Measurements from ENCODE around the gene CASKIN1. TPM values are rescaled to one million over a fixed set of nuclear protein-coding genes. Genes with fewer than 3 reads are reported as not detected.

The CASKIN1 gene
- total and polyA plus RNA-seq, 2 of the 8 experiments (the other 6 are each of a cell fraction or from before 2014, with no cell fraction given): 1.2 to 6.4 TPM

- no peak overlapping the region for H2BK5ac ChIP-seq (ENCODE audit: low read depth, low read length)
- H3K14ac ChIP-seq (ENCODE audit: insufficient read length): no peak overlapping the region
- no peak overlapping the region for H3K4me3 ChIP-seq (ENCODE audit: extremely low read depth in 1 of 4, insufficient read depth in 2 of 4, low read depth in 3 of 4, low read length in 4 of 4)
- DNase-seq (ENCODE audit: low read depth in 1 of 2, low spot score in 2 of 2) (no peak), FAIRE-seq (no peak)
- no peak overlapping the region for H4K91ac ChIP-seq (replicated peaks; ENCODE audit: insufficient read length, low read length)
- CTCF ChIA-PET (ENCODE audit: partially characterized antibody): interaction anchor here (2.5 kb wide), 1 partner anchor 36 kb away, joined by 7 read pairs; no protein-coding TSS in a partner anchor
- no peak overlapping the region for H3K23ac ChIP-seq (ENCODE audit: insufficient read length)
- no peak overlapping the region for H2BK12ac ChIP-seq (ENCODE audit: low read depth, low read length)
- TF ChIP-seq E2F6 (IDR thresholded peaks at IDR 0.05): no peak
- no peak for TF ChIP-seq TAF1 (IDR thresholded peaks at IDR 0.05; ENCODE audit: low read depth, low read length)
- TF ChIP-seq SIRT6 (IDR thresholded peaks at IDR 0.05; ENCODE audit: low read length): no peak
- no peak for TF ChIP-seq RFX5 (IDR thresholded peaks at IDR 0.05; ENCODE audit: borderline replicate concordance, low read depth, low read length)
- TF ChIP-seq CHD1 (IDR thresholded peaks at IDR 0.05; ENCODE audit: low read depth, low read length): no peak
- TF ChIP-seq MAFK (IDR thresholded peaks at IDR 0.05; ENCODE audit: low read depth, low read length): no peak
- no peak for TF ChIP-seq CTBP2 (IDR thresholded peaks at IDR 0.05; ENCODE audit: borderline replicate concordance, insufficient read depth, insufficient read length, low read length)
- TF ChIP-seq SUZ12 (IDR thresholded peaks at IDR 0.05; ENCODE audit: low read length): no peak
- TF ChIP-seq MAX (IDR thresholded peaks at IDR 0.05): no peak
- no peak for TF ChIP-seq KDM4A (IDR thresholded peaks at IDR 0.05; ENCODE audit: low read depth, low read length, severe bottlenecking)
- no peak for TF ChIP-seq CREB1 (IDR thresholded peaks at IDR 0.05)
- peaks cover 0 to 16% of the 10 kb centered on the region in 2 experiments; a peak in 1 of 4 replicates for H3K79me2 ChIP-seq (ENCODE audit: control insufficient read depth in 1 of 2, insufficient read depth in 2 of 2, low read length in 2 of 2)
- H4K20me1 ChIP-seq (replicated peaks in 1 of 2; ENCODE audit: control insufficient read depth in 1 of 2, insufficient read depth in 2 of 2, low read length in 2 of 2): peaks cover 9 to 21% of the 10 kb centered on the region in 2 experiments
- H3K27me3 ChIP-seq (replicated peaks in 1 of 4; ENCODE audit: control insufficient read depth in 3 of 4, extremely low read depth in 1 of 4, insufficient read depth in 3 of 4, low read length in 3 of 4): no peaks in the 10 kb centered on the region
- H3K9ac ChIP-seq (replicated peaks in 1 of 4; ENCODE audit: extremely low read depth in 1 of 4, low read depth in 3 of 4, low read length in 3 of 4): no peak overlapping the region
- H4K8ac ChIP-seq (ENCODE audit: extremely low read depth, insufficient read depth, low read length): no peak overlapping the region
- POLR2A ChIA-PET (ENCODE audit: partially characterized antibody): interaction anchor here (1.3 to 6.7 kb wide), 8 partner anchors 9 to 62 kb away, joined by 4 to 37 read pairs (median 5); partner anchors contain the start of genes BRICD5, ECI1 and PGP
- H3K9me3 ChIP-seq (ENCODE audit: insufficient read depth in 2 of 2, low read depth in 1 of 2, low read length in 1 of 2): no peaks in the 10 kb centered on the region
- no peak overlapping the region for H3K27ac ChIP-seq (ENCODE audit: low read depth, low read length)
- no peak overlapping the region for H2BK120ac ChIP-seq (replicated peaks; ENCODE audit: low read depth, low read length)
- H2BK15ac ChIP-seq (ENCODE audit: low read length): no peak overlapping the region
- no peak overlapping the region for H2BK20ac ChIP-seq (ENCODE audit: low read length)
- no peaks in the 10 kb centered on the region for H3K23me2 ChIP-seq (ENCODE audit: low read depth, low read length)
- H3K79me1 ChIP-seq (ENCODE audit: low read depth, low read length): peaks cover 3% of the 10 kb centered on the region; the same call in 1 of the 2 replicates
- no peak overlapping the region for H3K56ac ChIP-seq (replicated peaks; ENCODE audit: insufficient read length, low read depth, low read length)
- H2AFZ ChIP-seq (ENCODE audit: low read length): no peak overlapping the region
- H3K4me1 ChIP-seq (replicated peaks in 1 of 4; ENCODE audit: control insufficient read depth in 3 of 4, insufficient read depth in 4 of 4, low read length in 3 of 4): no peaks in the 10 kb centered on the region
- H2AK5ac ChIP-seq (ENCODE audit: low read depth, low read length): no peak overlapping the region
- H3K4ac ChIP-seq (replicated peaks; ENCODE audit: insufficient read length, low read depth, low read length): no peak overlapping the region
- H4K5ac ChIP-seq (ENCODE audit: insufficient read length, low read depth, low read length): no peak overlapping the region
- H3K4me2 ChIP-seq (ENCODE audit: insufficient read depth in 1 of 2, low read depth in 2 of 2, low read length in 2 of 2): no peak overlapping the region
- H3K18ac ChIP-seq (ENCODE audit: extremely low read depth, low read length): no peak overlapping the region
- H3K36me3 ChIP-seq (ENCODE audit: control insufficient read depth in 2 of 4, insufficient read depth in 4 of 4, low read length in 3 of 4): peaks cover 3 to 52% (median 5%) of the 10 kb centered on the region in 4 experiments; a peak in 5 of 8 replicates
- WGBS, 2 experiments (ENCODE audit: extremely low coverage in 1 of 2, insufficient coverage in 1 of 2, insufficient read length in 1 of 2, insufficient replicate concordance in 2 of 2, low coverage in 1 of 2, low lambda C conversion rate in 2 of 2, missing lambda C conversion rate in 1 of 2): 93% methylated on average over 9 of the region's 13 CpGs; no CpG with 5 or more reads in 1 of the 2 experiments
These were observed 34.0 kb upstream of the CASKIN1 start for GRCh38 chr16:2230376-2230775.

Data from H1 (cell line).